Endodermal cell (in vitro differentiated cells): ENCODE measurements around the gene PRIM2. TPM values are rescaled to one million over a fixed set of nuclear protein-coding genes. Genes with fewer than 3 reads are reported as not detected.
A peak's percentile ranks its signal among the peaks of the same experiment; 100 is the strongest.
"Not testable (repeated sequence)": the region's sequence is repeated elsewhere in the genome, so short reads cannot be mapped to it uniquely, and the experiment has no call there.

ENCODE experiments used
- DNase-seq: peaks from one replicate; pipeline ENCODE4 v3.0.0-alpha.2; 2017
- H3K27ac ChIP-seq: 2 replicates; pipeline ENCODE4 v1.5.1; 2013; ENCODE audit warnings: mild to moderate bottlenecking, low read depth, low read length, moderate library complexity
- H3K27me3 ChIP-seq: 2 replicates; pipeline ENCODE4 v1.6.1; 2013; ENCODE audit warnings: mild to moderate bottlenecking, low read length, moderate library complexity; ENCODE audit not compliant: insufficient read depth, control insufficient read depth, poor library complexity, severe bottlenecking
- H3K36me3 ChIP-seq: 2 replicates; pipeline ENCODE4 v1.7.0; 2013; ENCODE audit warnings: mild to moderate bottlenecking, low read length, moderate library complexity; ENCODE audit not compliant: control insufficient read depth, insufficient read depth
- H3K4me1 ChIP-seq: one replicate; pipeline ENCODE4 v1.7.0; 2013; ENCODE audit warnings: low read length; ENCODE audit not compliant: control insufficient read depth, insufficient read depth
- H3K4me3 ChIP-seq: 2 replicates; pipeline ENCODE4 v1.5.1; 2013; ENCODE audit warnings: mild to moderate bottlenecking, low read length, moderate library complexity
- H3K9ac ChIP-seq: 2 replicates; pipeline ENCODE4 v1.6.1; 2013; ENCODE audit warnings: mild to moderate bottlenecking, low read length, moderate library complexity; ENCODE audit not compliant: poor library complexity, severe bottlenecking; ENCODE audit errors: extremely low read depth
- H3K9me3 ChIP-seq: 2 replicates; pipeline ENCODE4 v1.6.1; 2013; ENCODE audit warnings: mild to moderate bottlenecking, low read length, moderate library complexity; ENCODE audit not compliant: control insufficient read depth
- H3K27ac Mint-ChIP-seq: 2 replicates; pipeline ENCODE4 v1.8.0; 2020; ENCODE audit warnings: mixed read lengths
- H3K27me3 Mint-ChIP-seq: 2 replicates; pipeline ENCODE4 v1.8.0; 2021; ENCODE audit warnings: mild to moderate bottlenecking, mixed read lengths; ENCODE audit not compliant: insufficient read depth
- H3K36me3 Mint-ChIP-seq: 2 replicates; pipeline ENCODE4 v1.8.0; 2020; ENCODE audit warnings: low read depth, mixed read lengths
- H3K4me1 Mint-ChIP-seq: 2 replicates; pipeline ENCODE4 v1.8.0; 2020; ENCODE audit warnings: mixed read lengths
- H3K4me3 Mint-ChIP-seq: 2 replicates; pipeline ENCODE4 v1.8.0; 2020; ENCODE audit warnings: mild to moderate bottlenecking, moderate library complexity, mixed read lengths
- H3K9me3 Mint-ChIP-seq: 2 replicates; pipeline ENCODE4 v1.8.0; 2020; ENCODE audit warnings: mild to moderate bottlenecking, mixed read lengths
- WGBS, 2 experiments: methylation state at CpG; one replicate each; pipeline versions ENCODE4 v1.1.5 to v1.1.7; 2013; ENCODE audit warnings: missing lambda C conversion rate in 2 of 2, mixed read lengths in 1 of 2; ENCODE audit not compliant: insufficient coverage in 1 of 2, insufficient read length in 1 of 2; 5-methylcytosine and 5-hydroxymethylcytosine counted together
- total RNA-seq, 2 donors: library from RNA; stranded (reverse); fragmentation: NEBNext Ultra II Directional in 1 of 2; extraction: Animal tissue kit (Norgen Biotek cat#: 25700) in 1 of 2; gene quantifications; 2 replicates in 1 of 2; 3 replicates in 1 of 2; pipeline ENCODE4 v1.2.1, GENCODE V29; 2021
- TF ChIP-seq, protein P1 (sequence below): fragments of 200-600 bp; sonication (generic); conservative IDR thresholded peaks from 2 replicates; pipeline ENCODE4 v1.5.0; 2021; ENCODE audit warnings: antibody characterized with exemption, mild to moderate bottlenecking

Gene PRIM2
- total RNA-seq, 2 donors from 2014 or later, result 30.9 to 43.1 TPM

DNA sequence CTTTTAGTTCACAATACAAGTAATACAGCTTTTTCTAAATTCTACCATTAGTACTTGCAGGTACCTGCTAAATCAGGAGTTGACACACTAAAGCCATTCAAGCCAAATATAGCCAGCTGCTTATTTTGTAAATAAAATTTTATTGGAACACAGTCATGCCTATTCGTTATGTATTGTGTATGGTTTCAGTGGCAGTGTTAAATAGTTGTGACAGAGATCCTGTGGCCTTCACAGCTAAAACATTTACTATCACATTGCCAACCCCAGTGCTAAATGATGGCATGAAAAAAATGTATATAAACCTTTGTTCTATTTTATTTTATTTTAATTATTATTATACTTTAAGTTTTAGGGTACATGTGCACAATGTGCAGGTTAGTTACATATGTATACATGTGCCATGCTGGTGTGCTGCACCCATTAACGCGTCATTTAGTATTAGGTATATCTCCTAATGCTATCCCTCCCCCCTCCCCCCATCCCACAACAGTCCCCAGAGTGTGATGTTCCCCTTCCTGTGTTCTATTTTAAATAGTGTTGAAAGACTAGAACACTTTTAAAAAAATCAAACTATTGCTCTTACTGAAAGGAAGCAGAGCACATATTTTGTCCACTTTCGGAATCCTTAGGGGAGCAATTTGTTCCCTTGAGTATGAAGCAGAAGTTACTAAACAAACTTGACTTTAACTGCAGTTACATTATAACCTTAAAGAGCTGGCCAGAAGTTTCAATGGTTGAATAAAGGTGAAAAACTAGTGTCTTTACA, 115.7 kb downstream of the PRIM2 start:
- Mint-ChIP-seq H3K4me1 (peaks cover 41% of the 10 kb centered on the region), H3K4me3 (no peak overlapping the region), H3K36me3 (peaks cover 2% of the 10 kb centered on the region), H3K27me3 (no peaks in the 10 kb centered on the region), H3K9me3 (no peaks in the 10 kb centered on the region), H3K27ac (no peak overlapping the region)
- H3K27ac ChIP-seq, result no peak overlapping the region
- no peak for DNase-seq
- H3K36me3 ChIP-seq, result no peaks in the 10 kb centered on the region
- H3K4me3 ChIP-seq, result no peak overlapping the region
- 98 to 100% methylated on average over 1 to 4 of the region's 4 CpGs for WGBS, 2 experiments
- H3K27me3 ChIP-seq, result no peaks in the 10 kb centered on the region
- TF ChIP-seq, protein P1, sequence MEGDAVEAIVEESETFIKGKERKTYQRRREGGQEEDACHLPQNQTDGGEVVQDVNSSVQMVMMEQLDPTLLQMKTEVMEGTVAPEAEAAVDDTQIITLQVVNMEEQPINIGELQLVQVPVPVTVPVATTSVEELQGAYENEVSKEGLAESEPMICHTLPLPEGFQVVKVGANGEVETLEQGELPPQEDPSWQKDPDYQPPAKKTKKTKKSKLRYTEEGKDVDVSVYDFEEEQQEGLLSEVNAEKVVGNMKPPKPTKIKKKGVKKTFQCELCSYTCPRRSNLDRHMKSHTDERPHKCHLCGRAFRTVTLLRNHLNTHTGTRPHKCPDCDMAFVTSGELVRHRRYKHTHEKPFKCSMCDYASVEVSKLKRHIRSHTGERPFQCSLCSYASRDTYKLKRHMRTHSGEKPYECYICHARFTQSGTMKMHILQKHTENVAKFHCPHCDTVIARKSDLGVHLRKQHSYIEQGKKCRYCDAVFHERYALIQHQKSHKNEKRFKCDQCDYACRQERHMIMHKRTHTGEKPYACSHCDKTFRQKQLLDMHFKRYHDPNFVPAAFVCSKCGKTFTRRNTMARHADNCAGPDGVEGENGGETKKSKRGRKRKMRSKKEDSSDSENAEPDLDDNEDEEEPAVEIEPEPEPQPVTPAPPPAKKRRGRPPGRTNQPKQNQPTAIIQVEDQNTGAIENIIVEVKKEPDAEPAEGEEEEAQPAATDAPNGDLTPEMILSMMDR, result no peak
- no peaks in the 10 kb centered on the region for H3K9me3 ChIP-seq
- H3K9ac ChIP-seq, result no peak overlapping the region
- no peaks in the 10 kb centered on the region for H3K4me1 ChIP-seq

- not testable (repeated sequence) for H3K9me3 Mint-ChIP-seq
These were observed 116.4 kb downstream of the PRIM2 start for GRCh38 chr6:57433790-57434189.

DNA sequence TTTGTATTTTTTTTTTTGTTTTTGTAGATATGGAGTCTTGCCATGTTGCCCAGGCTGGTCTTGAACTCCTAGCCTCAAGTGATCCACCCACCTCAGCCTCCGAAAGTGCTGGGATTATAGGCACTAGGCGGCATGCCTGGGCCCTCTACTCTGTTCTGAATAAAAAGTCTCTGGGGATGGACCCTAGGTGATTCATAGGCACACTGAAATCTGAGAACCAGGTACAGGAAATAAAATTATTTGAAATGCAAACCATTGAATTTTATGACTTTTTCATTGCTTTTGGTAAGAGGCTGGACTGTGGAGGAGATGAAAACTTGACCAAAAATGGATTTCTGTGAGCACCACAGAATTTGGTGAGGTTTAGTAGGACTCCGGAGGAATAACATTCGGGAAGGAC, 117.5 kb downstream of the PRIM2 start:
- no peak overlapping the region for H3K9ac ChIP-seq
- H3K27me3 ChIP-seq, result no peaks in the 10 kb centered on the region
- no peaks in the 10 kb centered on the region for H3K9me3 Mint-ChIP-seq
- no peaks in the 10 kb centered on the region for H3K36me3 ChIP-seq
- WGBS, 2 experiments, result 92 to 97% methylated on average over 3 to 4 of the region's 4 CpGs
- TF ChIP-seq, protein P1, result no peak
- H3K27me3 Mint-ChIP-seq, result no peaks in the 10 kb centered on the region
- peak overlapping the region; percentile 62 for H3K27ac Mint-ChIP-seq
- H3K9me3 ChIP-seq, result no peaks in the 10 kb centered on the region
- H3K4me1 Mint-ChIP-seq, result peaks cover 29% of the 10 kb centered on the region
- H3K4me1 ChIP-seq, result no peaks in the 10 kb centered on the region
- no peaks in the 10 kb centered on the region for H3K36me3 Mint-ChIP-seq
- H3K4me3 Mint-ChIP-seq, result no peak overlapping the region
- H3K27ac ChIP-seq, result no peak overlapping the region
- H3K4me3 ChIP-seq, result no peak overlapping the region
- no peak for DNase-seq

More at GRCh38 chr6:57433790-57434189, 116.4 kb downstream of the PRIM2 start:
- not testable (repeated sequence) for H3K4me3 ChIP-seq, H3K27me3 Mint-ChIP-seq, DNase-seq, H3K4me1 ChIP-seq, H3K9me3 ChIP-seq, H3K9ac ChIP-seq, H3K27me3 ChIP-seq, H3K36me3 Mint-ChIP-seq, H3K4me3 Mint-ChIP-seq, H3K27ac ChIP-seq, H3K36me3 ChIP-seq, H3K27ac Mint-ChIP-seq
- H3K4me1 Mint-ChIP-seq, result peaks cover 36% of the 10 kb centered on the region
- 86 to 96% methylated on average over 4 to 9 of the region's 9 CpGs for WGBS, 2 experiments
